CD4-positive, alpha-beta T cell treated with Interferon gamma for 1 hour (primary cell): Measurements from ENCODE around the gene ARHGAP5.

ENCODE experiments used
- DNase-seq: peaks from one replicate; pipeline ENCODE4 v3.0.0-alpha.2; 2020

ARHGAP5 gene

GRCh38 chr14:32078023-32078857, 1.1 kb downstream of the ARHGAP5 start:
- DNase-seq: peak; percentile 13

- no peak for DNase-seq
These were observed 1.7 kb downstream of the ARHGAP5 start for GRCh38 chr14:32078858-32079216.

- DNase-seq: no peak
These were observed 2.2 kb downstream of the ARHGAP5 start for GRCh38 chr14:32079264-32079663.

GRCh38 chr14:32080001-32080510, 3.0 kb downstream of the ARHGAP5 start:
- DNase-seq: no peak

- DNase-seq: no peak
These were observed 4.8 kb downstream of the ARHGAP5 start for GRCh38 chr14:32081901-32082300.

- DNase-seq: no peak
These were observed 6.2 kb downstream of the ARHGAP5 start for GRCh38 chr14:32083315-32083624.

GRCh38 chr14:32083789-32084188, 6.7 kb downstream of the ARHGAP5 start:
- DNase-seq: no peak

- DNase-seq: no peak
These were observed 8.2 kb downstream of the ARHGAP5 start for GRCh38 chr14:32085182-32085844.

- DNase-seq: no peak
These were observed 8.8 kb downstream of the ARHGAP5 start for GRCh38 chr14:32085845-32086383.

- no peak for DNase-seq
These were observed 10.2 kb downstream of the ARHGAP5 start for GRCh38 chr14:32087173-32087861.

GRCh38 chr14:32087907-32088306, 10.8 kb downstream of the ARHGAP5 start:
- DNase-seq: no peak

- no peak for DNase-seq
These were observed 13.6 kb downstream of the ARHGAP5 start for GRCh38 chr14:32090686-32091085.

- no peak for DNase-seq
These were observed 22.4 kb downstream of the ARHGAP5 start for GRCh38 chr14:32099473-32099872.

- no peak for DNase-seq
These were observed 23.1 kb downstream of the ARHGAP5 start for GRCh38 chr14:32100175-32100574.

- DNase-seq: no peak
These were observed 25.2 kb downstream of the ARHGAP5 start for GRCh38 chr14:32102152-32102787.

- DNase-seq: no peak
These were observed 25.9 kb downstream of the ARHGAP5 start for GRCh38 chr14:32102968-32103367.

GRCh38 chr14:32104308-32104707, 27.2 kb downstream of the ARHGAP5 start:
- DNase-seq: no peak

GRCh38 chr14:32104803-32105202, 27.7 kb downstream of the ARHGAP5 start:
- no peak for DNase-seq

- DNase-seq: no peak
These were observed 32.8 kb downstream of the ARHGAP5 start for GRCh38 chr14:32109676-32110547.

GRCh38 chr14:32110548-32110896, 33.4 kb downstream of the ARHGAP5 start:
- DNase-seq: no peak

- no peak for DNase-seq
These were observed 44.4 kb downstream of the ARHGAP5 start for GRCh38 chr14:32121536-32121935.

GRCh38 chr14:32121948-32122347, 44.8 kb downstream of the ARHGAP5 start:
- no peak for DNase-seq
